BLaER1 (cell line): Measurements from ENCODE around the gene BTN2A1.

ENCODE experiments used
- H3K27ac ChIP-seq: shearing (Covaris generic); formaldehyde crosslinking; 2 replicates; pipeline ENCODE4 v1.8.1; 2022
- H3K27me3 ChIP-seq: shearing (Covaris generic); formaldehyde crosslinking; 2 replicates; pipeline ENCODE4 v1.8.1; 2022
- H3K36me3 ChIP-seq: shearing (Covaris generic); formaldehyde crosslinking; 2 replicates; pipeline ENCODE4 v1.8.1; 2022
- H3K4me1 ChIP-seq: shearing (Covaris generic); formaldehyde crosslinking; 2 replicates; pipeline ENCODE4 v1.8.1; 2022
- H3K4me2 ChIP-seq: shearing (Covaris generic); formaldehyde crosslinking; 2 replicates; pipeline ENCODE4 v1.8.1; 2022
- H3K4me3 ChIP-seq: shearing (Covaris generic); formaldehyde crosslinking; 2 replicates; pipeline ENCODE4 v1.8.1; 2022
- H3K9ac ChIP-seq: shearing (Covaris generic); formaldehyde crosslinking; 2 replicates; pipeline ENCODE4 v1.8.1; 2022
- H3K9me3 ChIP-seq: shearing (Covaris generic); formaldehyde crosslinking; 2 replicates; pipeline ENCODE4 v1.8.1; 2022
- H4K20me1 ChIP-seq: shearing (Covaris generic); formaldehyde crosslinking; 2 replicates; pipeline ENCODE4 v1.8.1; 2022
- Cebpa-rat ChIP-seq: shearing (Covaris generic); IDR thresholded peaks from 2 replicates; pipeline ENCODE4 v1.8.1; 2022

BTN2A1 gene

GRCh38 chr6:26514984-26515383 lies 57.2 kb downstream of the BTN2A1 start:
- peaks cover 1% of the 10 kb centered on the region for H3K4me1 ChIP-seq
- H3K4me2 ChIP-seq = no peak overlapping the region
- no peak overlapping the region for H3K27ac ChIP-seq
- no peak overlapping the region for H3K9ac ChIP-seq
- H3K27me3 ChIP-seq = no peaks in the 10 kb centered on the region
- H3K4me3 ChIP-seq = no peak overlapping the region
- no peaks in the 10 kb centered on the region for H3K9me3 ChIP-seq
- no peaks in the 10 kb centered on the region for H3K36me3 ChIP-seq
- no peak for TF ChIP-seq Cebpa-rat
- H4K20me1 ChIP-seq = no peaks in the 10 kb centered on the region

GRCh38 chr6:26516481-26517427 lies 59.0 kb downstream of the BTN2A1 start:
- Histone ChIP-seq H3K27me3 (no peaks in the 10 kb centered on the region), H3K4me1 (peaks cover 7% of the 10 kb centered on the region), H4K20me1 (no peaks in the 10 kb centered on the region), H3K4me2 (no peak overlapping the region), H3K4me3 (no peak overlapping the region), H3K9ac (no peak overlapping the region), H3K27ac (no peak overlapping the region), H3K9me3 (no peaks in the 10 kb centered on the region), H3K36me3 (no peaks in the 10 kb centered on the region)
- TF ChIP-seq Cebpa-rat = no peak
